ENCODE measurements around the gene PADI1. TPM values are rescaled to one million over a fixed set of nuclear protein-coding genes. Genes with fewer than 3 reads are reported as not detected.

Gene PADI1
- total RNA-seq, 1 experiment from 2014 or later, result 0.24 TPM

- H3K27ac ChIP-seq (ENCODE audit: insufficient read length, low read depth, low read length), result no peak overlapping the region
- no peak overlapping the region for H3K56ac ChIP-seq (ENCODE audit: insufficient read length, low read depth, low read length)
- no peaks in the 10 kb centered on the region for H3K9me3 ChIP-seq (ENCODE audit: control insufficient read depth, low read depth, low read length)
- no peaks in the 10 kb centered on the region for H3K23me2 ChIP-seq (ENCODE audit: insufficient read length, low read depth, low read length, poor library complexity, severe bottlenecking)
- no peak overlapping the region for H2BK5ac ChIP-seq (ENCODE audit: insufficient read length, low read length)
- Mint-ChIP-seq H3K27ac (peak overlapping the region in 1 of 3 experiments; percentile 82; a peak in 1 of 7 replicates), H3K27me3 (ENCODE audit: low read depth) (peaks cover 19% of the 10 kb centered on the region), H3K4me1 (peaks cover 34 to 36% of the 10 kb centered on the region in 2 experiments), H3K9me3 (peaks cover 0 to 3% of the 10 kb centered on the region in 2 experiments; a peak in 2 of 5 replicates), H3K4me3 (no peak overlapping the region), H3K36me3 (ENCODE audit: insufficient read depth in 1 of 3, low read depth in 3 of 3) (no peaks in the 10 kb centered on the region; a peak in 1 of 7 replicates)
- H4K5ac ChIP-seq (ENCODE audit: insufficient read length, low read depth, low read length), result no peak overlapping the region
- no peak overlapping the region for H3T11ph ChIP-seq (ENCODE audit: low read length)
- H3K18ac ChIP-seq (ENCODE audit: insufficient read length, low read depth, low read length), result no peak overlapping the region
- no peak for DNase-seq
- no peak overlapping the region for H3K4ac ChIP-seq (ENCODE audit: low read depth, low read length)
- H3K79me1 ChIP-seq (ENCODE audit: insufficient read depth, low read depth, low read length, poor library complexity, severe bottlenecking), result no peaks in the 10 kb centered on the region
- WGBS (ENCODE audit: extremely low coverage, insufficient read length, low lambda C conversion rate), result no CpG with 5 or more reads among the region's 7 CpGs
- no peak overlapping the region for H2AK5ac ChIP-seq (ENCODE audit: insufficient read length, low read length)
- no peak overlapping the region for H3K14ac ChIP-seq (ENCODE audit: insufficient read depth, low read length)
- H2BK12ac ChIP-seq (ENCODE audit: insufficient read length, low read depth, low read length), result no peak overlapping the region
- no peaks in the 10 kb centered on the region for H3K27me3 ChIP-seq (ENCODE audit: insufficient read depth, low read length)
- peaks cover 7% of the 10 kb centered on the region; the same call in 1 of the 2 replicates for H3K4me1 ChIP-seq (ENCODE audit: insufficient read depth, low read length)
- no peak overlapping the region for H2BK20ac ChIP-seq (ENCODE audit: low read depth, low read length, poor library complexity, severe bottlenecking)
- TF ChIP-seq CTCF (conservative IDR thresholded peaks at IDR 0.05), result no peak
- H3K4me2 ChIP-seq (ENCODE audit: insufficient read depth, insufficient read length, low read length), result no peak overlapping the region
- H4K20me1 ChIP-seq (ENCODE audit: control insufficient read depth, insufficient read depth, insufficient read length), result no peaks in the 10 kb centered on the region
- no peaks in the 10 kb centered on the region for H3K79me2 ChIP-seq (ENCODE audit: insufficient read depth, low read length)
- no peak overlapping the region for H3K23ac ChIP-seq (ENCODE audit: insufficient read length, low read depth, low read length)
- H4K91ac ChIP-seq (ENCODE audit: insufficient read length, low read depth, low read length), result no peak overlapping the region
- H2BK15ac ChIP-seq (ENCODE audit: low read depth, low read length), result no peak overlapping the region
- H3K9ac ChIP-seq (ENCODE audit: extremely low read depth, insufficient read length, low read length), result no peak overlapping the region
- no peak overlapping the region for H2BK120ac ChIP-seq (ENCODE audit: low read depth, low read length, poor library complexity, severe bottlenecking)
- no peak overlapping the region for H2AFZ ChIP-seq (ENCODE audit: low read length)
- H4K8ac ChIP-seq (replicated peaks; ENCODE audit: insufficient read length, low read depth, low read length), result no peak overlapping the region
These were observed 42.0 kb upstream of the PADI1 start for GRCh38 chr1:17162941-17163340.

Measured in H9 (cell line).